Activated naive CD8-positive, alpha-beta T cell treated with anti-CD3 and anti-CD28 coated beads, Interleukin-2, amount 50 U/mL, for 24 hours (primary cell): ENCODE measurements around the gene KIF12.
"Not testable (repeated sequence)": the region's sequence is repeated elsewhere in the genome, so short reads cannot be mapped to it uniquely, and the experiment has no call there.

ENCODE experiments used
- ATAC-seq: fragments of 150-1000 bp; cut with Tn5 transposase; one replicate; pipeline ENCODE4 v1.10.0; 2021
- DNase-seq: peaks from one replicate; pipeline ENCODE4 v3.0.0; 2021
- H3K27ac Mint-ChIP-seq: one replicate; pipeline ENCODE4 v1.8.0; 2021; ENCODE audit warnings: mild to moderate bottlenecking, mixed read lengths
- H3K27me3 Mint-ChIP-seq: one replicate; pipeline ENCODE4 v1.8.0; 2021; ENCODE audit warnings: mixed read lengths
- H3K36me3 Mint-ChIP-seq: one replicate; pipeline ENCODE4 v1.8.0; 2021; ENCODE audit warnings: low read depth, mixed read lengths
- H3K4me1 Mint-ChIP-seq: one replicate; pipeline ENCODE4 v1.8.0; 2021; ENCODE audit warnings: mixed read lengths
- H3K4me3 Mint-ChIP-seq: one replicate; pipeline ENCODE4 v1.8.0; 2021; ENCODE audit warnings: mild to moderate bottlenecking, moderate library complexity, mixed read lengths
- H3K9me3 Mint-ChIP-seq: one replicate; pipeline ENCODE4 v1.8.0; 2021; ENCODE audit warnings: mixed read lengths

Gene KIF12

GRCh38 chr9:114128759-114129158, 29.7 kb upstream of the KIF12 start:
- H3K27ac Mint-ChIP-seq: not testable (repeated sequence)

GRCh38 chr9:114126247-114127060, 27.4 kb upstream of the KIF12 start:
- no peak overlapping the region for H3K4me3 Mint-ChIP-seq
- ATAC-seq (no peak), DNase-seq (no peak)

More at GRCh38 chr9:114128759-114129158, 29.7 kb upstream of the KIF12 start:
- ATAC-seq, H3K9me3 Mint-ChIP-seq, H3K36me3 Mint-ChIP-seq, DNase-seq, H3K4me3 Mint-ChIP-seq, H3K4me1 Mint-ChIP-seq: not testable (repeated sequence)
- peaks cover 14% of the 10 kb centered on the region for H3K27me3 Mint-ChIP-seq

GRCh38 chr9:114125476-114126013, 26.5 kb upstream of the KIF12 start:
- no peak overlapping the region for H3K4me3 Mint-ChIP-seq
- H3K27me3 Mint-ChIP-seq: peaks cover 13% of the 10 kb centered on the region
- peaks cover 6% of the 10 kb centered on the region for H3K9me3 Mint-ChIP-seq
- no peak overlapping the region for H3K27ac Mint-ChIP-seq
- DNase-seq (no peak), ATAC-seq (no peak)
- no peaks in the 10 kb centered on the region for H3K4me1 Mint-ChIP-seq
- no peaks in the 10 kb centered on the region for H3K36me3 Mint-ChIP-seq

More at GRCh38 chr9:114126247-114127060, 27.4 kb upstream of the KIF12 start:
- H3K9me3 Mint-ChIP-seq: peaks cover 6% of the 10 kb centered on the region
- H3K4me1 Mint-ChIP-seq: no peaks in the 10 kb centered on the region
- H3K36me3 Mint-ChIP-seq: no peaks in the 10 kb centered on the region
- peaks cover 11% of the 10 kb centered on the region for H3K27me3 Mint-ChIP-seq
- no peak overlapping the region for H3K27ac Mint-ChIP-seq

- peaks cover 14% of the 10 kb centered on the region for H3K27me3 Mint-ChIP-seq
- H3K36me3 Mint-ChIP-seq: no peaks in the 10 kb centered on the region
- H3K27ac Mint-ChIP-seq: no peak overlapping the region
- H3K4me1 Mint-ChIP-seq: no peaks in the 10 kb centered on the region
- H3K9me3 Mint-ChIP-seq: peaks cover 6% of the 10 kb centered on the region
- no peak overlapping the region for H3K4me3 Mint-ChIP-seq
- DNase-seq (no peak), ATAC-seq (no peak)
Observed at GRCh38 chr9:114124666-114125475, 25.8 kb upstream of the KIF12 start.

- peaks cover 13% of the 10 kb centered on the region for H3K27me3 Mint-ChIP-seq
Observed at GRCh38 chr9:114124138-114124537, 25.0 kb upstream of the KIF12 start.

GRCh38 chr9:114123031-114123977, 24.2 kb upstream of the KIF12 start:
- H3K9me3 Mint-ChIP-seq: peaks cover 6% of the 10 kb centered on the region
- no peak overlapping the region for H3K27ac Mint-ChIP-seq
- H3K4me1 Mint-ChIP-seq: no peaks in the 10 kb centered on the region
- H3K27me3 Mint-ChIP-seq: peaks cover 14% of the 10 kb centered on the region
- H3K36me3 Mint-ChIP-seq: no peaks in the 10 kb centered on the region
- no peak overlapping the region for H3K4me3 Mint-ChIP-seq
- DNase-seq: no peak
- ATAC-seq: no peak

More at GRCh38 chr9:114124138-114124537, 25.0 kb upstream of the KIF12 start:
- DNase-seq: no peak
- peaks cover 6% of the 10 kb centered on the region for H3K9me3 Mint-ChIP-seq
- no peak overlapping the region for H3K27ac Mint-ChIP-seq
- ATAC-seq: no peak
- H3K36me3 Mint-ChIP-seq: no peaks in the 10 kb centered on the region
- H3K4me1 Mint-ChIP-seq: no peaks in the 10 kb centered on the region
- H3K4me3 Mint-ChIP-seq: no peak overlapping the region

- no peak overlapping the region for H3K27ac Mint-ChIP-seq
- no peak overlapping the region for H3K4me3 Mint-ChIP-seq
- H3K4me1 Mint-ChIP-seq: no peaks in the 10 kb centered on the region
- peaks cover 18% of the 10 kb centered on the region for H3K27me3 Mint-ChIP-seq
- DNase-seq (no peak), ATAC-seq (no peak)
- no peaks in the 10 kb centered on the region for H3K9me3 Mint-ChIP-seq
- no peaks in the 10 kb centered on the region for H3K36me3 Mint-ChIP-seq
Observed at GRCh38 chr9:114122136-114123027, 23.3 kb upstream of the KIF12 start.

- H3K27ac Mint-ChIP-seq: no peak overlapping the region
- ATAC-seq (no peak), DNase-seq (no peak)
- no peaks in the 10 kb centered on the region for H3K4me1 Mint-ChIP-seq
- peaks cover 17% of the 10 kb centered on the region for H3K27me3 Mint-ChIP-seq
- H3K4me3 Mint-ChIP-seq: no peak overlapping the region
- no peaks in the 10 kb centered on the region for H3K36me3 Mint-ChIP-seq
- no peaks in the 10 kb centered on the region for H3K9me3 Mint-ChIP-seq
Observed at GRCh38 chr9:114121227-114122135, 22.4 kb upstream of the KIF12 start.

GRCh38 chr9:114120192-114121014, 21.3 kb upstream of the KIF12 start:
- no peak overlapping the region for H3K4me3 Mint-ChIP-seq
- ATAC-seq (no peak), DNase-seq (no peak)
- H3K27ac Mint-ChIP-seq: no peak overlapping the region
- peaks cover 15% of the 10 kb centered on the region for H3K27me3 Mint-ChIP-seq
- H3K9me3 Mint-ChIP-seq: no peaks in the 10 kb centered on the region
- H3K4me1 Mint-ChIP-seq: no peaks in the 10 kb centered on the region
- H3K36me3 Mint-ChIP-seq: no peaks in the 10 kb centered on the region

- ATAC-seq (no peak), DNase-seq (no peak)
- peaks cover 15% of the 10 kb centered on the region for H3K27me3 Mint-ChIP-seq
- no peak overlapping the region for H3K27ac Mint-ChIP-seq
- H3K36me3 Mint-ChIP-seq: no peaks in the 10 kb centered on the region
- H3K9me3 Mint-ChIP-seq: no peaks in the 10 kb centered on the region
- no peak overlapping the region for H3K4me3 Mint-ChIP-seq
- no peaks in the 10 kb centered on the region for H3K4me1 Mint-ChIP-seq
Observed at GRCh38 chr9:114119242-114120191, 20.4 kb upstream of the KIF12 start.
